NCI-H2171 (cell line): Measurements from ENCODE around the gene PMPCA.

Experiments
- DNase-seq: peaks from one replicate; lab custom pipeline; 2025; lab: John Stamatoyannopoulos, UW

PMPCA gene

DNA sequence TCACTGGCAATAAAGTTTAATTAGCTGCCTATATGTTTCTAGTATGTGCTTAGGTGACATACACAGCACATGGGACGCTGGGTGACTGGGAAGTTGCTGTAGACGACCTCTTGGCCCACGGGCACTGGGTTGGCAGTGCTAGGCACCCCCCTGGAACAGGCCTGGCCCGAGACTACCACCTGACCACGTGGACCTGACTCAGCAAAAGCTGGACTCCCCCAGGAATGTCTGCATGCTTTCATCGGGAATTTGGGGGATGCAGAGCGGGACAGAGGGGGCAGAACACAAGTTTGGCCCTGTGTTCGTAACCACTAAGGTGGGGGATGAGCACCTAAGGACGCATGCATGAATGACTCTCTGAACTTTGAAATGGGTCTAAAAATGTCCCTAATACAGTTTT lies 45.8 kb downstream of the PMPCA start:
- DNase-seq: no peak

DNA sequence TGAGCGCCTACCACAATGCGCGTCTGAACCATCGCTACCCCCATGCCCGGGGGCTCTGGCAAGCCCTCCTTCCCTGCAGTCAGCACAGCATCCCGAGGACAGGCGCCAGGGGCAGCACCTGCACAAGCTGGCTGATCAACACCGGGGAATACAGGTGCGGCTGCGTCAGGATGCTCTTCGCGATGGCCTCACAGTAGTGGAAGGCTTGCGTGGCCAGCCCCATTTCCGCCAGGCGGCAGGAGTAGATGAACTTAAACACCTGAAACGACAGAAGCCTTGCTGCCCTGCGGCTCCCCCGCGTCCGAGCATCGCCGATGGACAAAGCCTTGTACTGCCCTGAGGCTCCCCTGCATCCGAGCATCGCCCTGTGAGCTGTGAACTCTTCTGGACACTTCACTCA lies 46.9 kb downstream of the PMPCA start:
- DNase-seq: no peak

DNA sequence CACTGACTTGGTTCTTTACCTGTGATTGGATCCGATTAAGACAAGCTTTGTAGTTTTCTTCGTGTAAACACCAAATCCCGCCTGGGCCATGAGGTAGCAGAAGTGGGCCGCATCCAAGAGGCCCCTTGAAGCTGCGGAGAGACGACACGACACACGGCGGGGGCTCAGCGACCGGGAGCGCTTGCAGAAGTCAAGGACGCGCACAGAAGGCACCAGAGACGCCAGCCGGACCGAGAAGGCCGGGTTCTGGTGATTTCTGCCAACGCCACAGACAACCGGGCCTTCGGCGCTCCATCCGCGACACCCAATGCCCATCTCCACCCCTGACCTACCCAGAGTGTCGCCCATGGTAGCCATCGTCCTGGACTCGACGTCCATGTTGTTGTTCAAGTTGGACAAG lies 49.0 kb downstream of the PMPCA start:
- DNase-seq: no peak

DNA sequence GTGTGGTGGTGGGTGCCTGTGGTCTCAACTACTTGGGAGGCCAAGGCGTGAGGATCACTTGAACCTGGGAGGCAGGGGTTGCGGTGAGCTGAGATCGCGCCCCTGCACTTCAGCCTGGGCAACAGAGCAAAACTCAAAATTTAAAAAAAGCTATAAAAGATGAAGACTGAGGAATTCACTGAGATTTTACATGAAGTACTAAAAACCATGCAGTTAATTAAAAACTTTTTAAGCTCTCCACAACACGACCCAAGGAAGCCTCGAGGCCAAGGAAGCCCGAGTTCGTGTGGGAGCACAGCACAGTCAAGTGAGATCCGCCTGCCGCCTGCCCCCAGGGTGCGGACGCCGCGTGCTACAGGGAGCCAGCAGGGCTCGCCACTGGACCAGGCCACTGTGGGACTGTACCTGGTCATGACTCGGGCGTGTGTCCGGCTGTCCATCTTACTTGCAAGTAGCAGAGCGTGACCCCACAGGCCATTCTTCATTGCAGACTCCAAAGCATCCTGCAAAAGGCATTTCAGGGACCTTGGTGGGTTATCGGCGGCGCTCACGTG lies 50.4 kb downstream of the PMPCA start:
- DNase-seq: no peak

DNA sequence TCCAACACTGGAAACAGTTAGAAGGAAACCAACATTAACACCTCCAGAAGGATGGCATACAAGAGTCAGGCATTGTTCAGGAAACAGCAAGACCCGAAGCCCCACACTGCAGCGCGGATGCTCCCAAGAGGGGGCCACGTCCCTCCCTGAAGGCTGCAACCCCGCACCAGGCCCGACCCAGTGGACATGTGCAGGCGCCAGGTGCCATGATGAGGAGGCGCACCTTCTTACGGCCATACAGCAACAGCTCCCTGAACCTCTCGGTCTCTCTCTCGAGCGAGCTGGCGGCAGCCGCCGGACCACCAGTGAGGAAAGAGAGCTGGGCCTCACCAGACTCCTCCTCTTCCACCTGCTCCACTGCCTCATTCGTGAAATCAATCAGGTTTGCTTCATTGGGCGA lies 52.2 kb downstream of the PMPCA start:
- no peak for DNase-seq

DNA sequence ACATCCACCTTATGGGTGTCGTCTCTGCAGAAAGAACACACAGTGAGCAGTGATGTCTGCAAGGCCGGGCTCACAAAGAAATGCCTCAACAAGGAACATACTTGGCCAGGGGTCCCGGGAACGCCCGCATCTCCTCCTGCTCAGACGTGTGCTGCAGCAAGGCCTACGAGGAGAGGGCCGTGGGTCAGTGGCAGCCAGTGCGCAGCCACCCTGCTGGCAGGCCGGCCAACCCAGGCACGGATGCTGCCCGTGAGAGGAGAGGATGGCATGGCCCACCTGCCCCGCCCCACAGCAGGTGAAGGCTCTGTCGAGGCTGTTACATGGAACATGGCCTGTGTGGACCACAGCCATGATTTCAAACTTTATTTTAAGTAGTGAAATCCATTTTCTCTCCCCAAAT lies 53.1 kb downstream of the PMPCA start:
- DNase-seq: no peak

DNA sequence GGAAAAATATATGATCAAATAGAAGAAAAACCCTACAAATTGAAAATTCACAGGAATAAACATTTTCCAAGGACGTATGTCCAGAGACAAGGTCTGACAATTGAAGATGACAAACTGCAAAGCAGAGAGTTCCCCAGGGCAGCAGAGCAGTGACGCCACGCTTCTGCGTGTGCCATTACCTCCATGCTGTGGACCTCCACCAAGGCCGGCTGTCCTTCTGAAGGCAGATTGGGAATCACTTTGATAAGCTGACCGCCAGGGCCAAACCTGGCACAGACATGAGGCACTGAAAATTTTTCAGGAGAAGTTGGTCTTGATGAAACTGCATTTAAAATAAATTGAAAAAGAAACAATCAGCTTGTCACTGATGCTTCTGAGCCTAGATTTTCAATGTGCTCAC lies 53.8 kb downstream of the PMPCA start:
- no peak for DNase-seq

DNA sequence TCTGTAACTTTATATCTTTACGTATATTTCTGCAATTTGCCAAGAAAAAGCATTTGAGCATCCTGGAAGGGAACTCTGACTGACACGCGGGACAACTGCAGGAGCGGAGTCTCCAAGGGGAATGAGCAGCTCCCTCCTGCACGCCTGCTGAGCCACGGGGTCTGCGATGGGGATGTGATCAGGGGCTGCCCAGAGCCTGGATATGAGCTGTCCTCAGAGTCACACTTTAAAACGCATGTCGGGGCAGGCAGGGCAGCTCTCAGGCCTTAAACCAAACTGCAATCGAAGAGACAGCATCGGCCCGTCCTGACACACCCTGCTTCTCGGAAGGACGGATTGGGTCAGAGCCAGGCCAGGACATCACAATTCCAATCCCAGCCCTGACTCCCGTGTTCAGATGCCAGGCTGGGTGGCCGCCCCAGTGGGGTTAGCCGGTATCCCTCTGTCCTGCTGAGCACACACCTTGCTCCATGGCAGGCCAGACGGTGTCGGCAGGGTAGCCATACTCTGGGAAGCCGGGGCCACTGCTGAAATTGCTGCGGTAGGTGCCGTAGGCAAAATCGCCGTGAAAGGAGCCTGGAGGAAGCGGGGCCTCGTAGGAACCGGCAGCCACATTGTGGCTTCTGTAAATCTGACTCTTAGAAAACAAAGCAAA lies 55.2 kb downstream of the PMPCA start:
- no peak for DNase-seq

DNA sequence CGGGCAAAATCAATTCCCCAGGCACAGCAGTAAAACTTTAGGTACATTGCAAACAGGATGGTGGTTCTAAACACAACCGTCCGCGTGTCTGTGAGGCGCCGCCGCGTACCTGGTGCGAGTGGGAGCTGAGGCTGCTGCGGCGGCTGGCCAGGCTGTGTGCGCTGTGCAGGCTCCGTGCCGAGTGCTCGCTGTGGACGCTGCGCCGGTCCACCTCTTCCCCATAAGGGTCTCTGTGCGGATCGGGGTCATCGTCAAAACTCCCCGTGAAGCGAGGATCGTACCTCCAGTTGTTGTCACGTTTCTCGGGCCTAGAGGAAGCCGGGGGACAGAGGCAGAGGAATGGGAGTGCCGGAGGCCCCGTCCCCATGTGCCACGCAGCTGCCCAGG lies 55.7 kb downstream of the PMPCA start:
- DNase-seq: no peak

DNA sequence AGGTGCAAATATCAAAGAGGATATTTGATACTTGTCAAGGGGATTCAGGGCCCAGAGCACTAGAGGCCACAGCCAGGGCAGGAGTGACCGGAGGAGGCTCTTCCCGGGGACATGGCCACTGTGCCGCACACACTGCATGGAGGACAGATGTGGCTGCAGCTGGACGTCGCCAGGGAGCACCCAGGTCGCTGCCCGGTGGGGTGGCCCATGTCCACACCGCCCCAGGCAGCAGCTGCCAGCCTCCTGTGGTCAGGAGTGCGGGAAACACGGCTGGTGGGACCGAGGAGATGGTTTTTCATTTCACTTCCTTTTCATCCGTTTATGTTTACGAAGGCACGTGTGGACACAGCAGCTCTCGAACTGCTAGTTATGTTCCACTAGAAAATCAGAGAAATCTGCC lies 57.3 kb downstream of the PMPCA start:
- no peak for DNase-seq

DNA sequence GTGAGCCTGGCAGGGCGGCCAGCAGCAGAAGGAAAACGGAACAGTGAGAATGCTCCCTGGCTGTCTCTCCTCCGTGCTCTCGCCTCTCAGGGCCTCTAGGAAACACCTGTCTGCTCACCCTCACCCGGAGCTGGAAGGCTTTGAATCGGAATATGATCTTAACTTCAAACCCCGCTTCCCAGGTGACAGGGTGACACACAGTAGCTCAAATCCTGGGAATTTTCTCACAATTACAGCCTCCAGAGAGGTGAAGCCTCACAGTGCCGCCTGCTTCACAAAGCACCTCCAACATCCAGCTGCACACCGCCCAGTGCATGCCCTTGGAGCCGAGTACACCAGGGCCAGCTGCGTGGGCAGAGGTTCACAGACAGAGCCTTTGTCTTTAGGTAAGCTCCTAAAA lies 59.9 kb downstream of the PMPCA start:
- DNase-seq: no peak

DNA sequence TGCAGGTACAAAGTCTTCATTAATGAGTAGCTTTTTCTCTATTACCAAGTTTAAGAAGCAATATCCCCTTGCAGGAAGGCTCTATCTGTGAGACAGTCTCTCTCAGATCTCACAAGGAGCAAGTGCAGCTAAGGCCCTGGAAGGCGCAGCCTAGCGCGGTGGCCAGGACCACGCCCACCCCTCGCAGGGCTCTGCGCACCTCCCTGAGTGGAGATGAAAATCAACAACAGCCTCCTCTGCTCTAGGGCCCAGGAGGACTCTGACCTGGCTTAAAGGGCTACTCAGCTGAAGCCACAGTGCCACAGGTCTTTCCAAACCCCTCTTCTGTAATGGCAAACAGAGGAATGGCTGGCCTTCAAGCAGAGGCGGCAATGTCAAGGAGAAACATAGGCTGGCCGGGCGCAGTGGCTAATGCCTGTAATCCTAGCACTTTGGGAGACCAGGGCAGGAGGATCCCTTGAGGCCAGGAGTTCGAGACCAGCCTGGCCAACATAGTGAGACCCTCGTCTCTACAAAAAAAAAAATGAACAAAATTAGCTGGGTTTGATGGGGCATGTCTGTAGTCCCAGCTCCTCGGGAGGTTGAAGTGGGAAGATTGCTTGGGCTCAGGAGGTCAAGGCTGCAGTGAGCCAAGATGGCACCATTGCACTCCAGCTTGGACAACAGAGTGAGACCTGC lies 60.5 kb downstream of the PMPCA start:
- DNase-seq: no peak

DNA sequence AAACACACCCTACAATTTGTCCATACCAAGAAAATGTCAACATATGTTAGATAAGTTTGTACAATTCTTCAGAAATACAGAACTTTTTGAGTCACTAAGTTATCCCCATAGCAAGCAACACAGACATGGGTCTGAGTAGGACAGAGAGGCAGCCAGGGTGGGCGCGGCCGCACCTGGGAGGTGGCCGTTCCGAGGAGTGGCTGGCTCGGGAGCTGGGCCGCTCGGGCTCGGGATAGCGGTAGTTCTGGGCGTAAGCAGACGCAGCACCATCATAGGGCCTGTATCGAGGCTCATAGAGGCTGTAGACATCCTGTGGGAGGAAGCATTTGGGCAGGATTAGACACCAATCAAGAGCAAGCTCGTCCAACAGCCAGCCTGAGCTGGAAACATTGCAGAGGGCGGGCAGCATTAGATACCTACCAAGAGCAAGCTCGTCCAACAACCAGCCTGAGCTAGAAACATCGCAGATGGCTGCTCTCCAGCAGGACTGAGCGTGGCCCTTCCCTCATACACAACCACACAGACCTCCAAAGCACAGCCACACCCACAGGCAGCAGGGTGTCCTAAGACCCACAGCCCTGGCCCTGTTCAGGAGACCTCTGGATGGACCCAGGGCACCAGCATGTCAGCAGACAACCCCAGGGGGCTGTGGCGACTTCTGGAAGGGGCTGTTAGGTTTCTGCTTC lies 61.5 kb downstream of the PMPCA start:
- no peak for DNase-seq

DNA sequence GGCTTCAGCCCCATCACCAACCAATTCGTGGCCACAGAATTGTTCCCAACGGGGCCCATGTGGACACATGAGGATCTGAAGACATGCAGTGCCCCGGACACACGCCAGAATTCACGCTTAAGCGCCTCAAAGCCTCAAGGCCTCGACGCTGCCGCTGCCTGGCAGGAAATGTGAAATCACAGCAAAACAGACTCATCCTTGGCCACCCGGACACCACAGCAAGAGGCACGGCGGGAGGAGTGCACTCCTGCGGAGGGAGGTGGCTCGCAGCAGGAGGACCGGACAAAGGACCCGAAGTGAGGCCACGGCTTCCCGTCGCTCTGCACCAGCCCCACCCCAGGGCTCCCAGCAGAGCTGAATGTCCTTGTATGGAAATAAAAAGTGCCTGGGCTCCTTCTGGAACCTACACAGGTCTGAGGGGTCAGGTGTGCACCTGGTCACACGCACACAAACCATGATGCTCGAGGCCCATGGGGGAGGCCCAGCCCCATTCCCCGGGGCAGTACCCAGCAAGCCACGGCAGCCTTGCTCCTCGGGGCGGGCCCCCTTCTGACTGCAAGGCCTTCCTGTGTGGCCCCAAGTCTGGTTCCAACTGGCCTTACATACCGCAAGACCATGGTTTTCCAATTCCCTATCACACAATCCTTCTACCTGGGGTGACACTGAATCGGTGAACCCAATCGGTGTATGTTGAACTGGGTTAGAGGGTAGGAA lies 62.3 kb downstream of the PMPCA start:
- no peak for DNase-seq

DNA sequence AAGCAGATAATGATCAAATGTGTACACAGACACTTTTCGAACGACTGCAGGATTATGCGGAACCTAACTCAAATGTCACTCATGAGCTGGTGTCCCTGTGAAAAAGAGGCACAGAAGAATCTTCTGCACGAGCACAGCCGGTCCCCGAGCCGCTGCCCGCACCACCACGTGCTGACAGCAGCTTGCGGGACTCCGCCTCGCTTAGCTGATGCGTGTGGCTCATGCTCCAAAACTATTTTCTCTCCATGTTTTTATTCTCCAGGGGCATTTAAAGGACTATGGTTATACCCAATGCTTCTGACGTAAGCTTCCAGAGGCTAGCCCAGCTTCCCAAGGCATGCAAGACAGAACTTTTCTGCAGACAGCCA lies 62.9 kb downstream of the PMPCA start:
- no peak for DNase-seq
